Tibial nerve (tissue), 4 donors: Measurements from ENCODE around the gene FUT6.

Experiments used
- EP300 ChIP-seq, 2 donors: sonication (generic); formaldehyde crosslinking; IDR thresholded peaks; one replicate each; pipeline ENCODE4 v1.6.1; 2017; ENCODE audit warnings: antibody characterized with exemption in 2 of 2, mild to moderate bottlenecking in 1 of 2
- POLR2A ChIP-seq, 2 donors: fragments of 450-650 bp; IDR thresholded peaks; one replicate each; pipeline ENCODE4 v1.6.1; 2017; ENCODE audit warnings: antibody characterized with exemption in 2 of 2, mild to moderate bottlenecking in 2 of 2, moderate library complexity in 2 of 2
- TF ChIP-seq, protein P1 (sequence below), 5 experiments: fragments of 200-600 bp in 3 of 5; fragments of 450-650 bp in 2 of 5; sonication (generic) in 3 of 5; IDR thresholded peaks; one replicate each; pipeline ENCODE4 v1.5.1; 2016 to 2019; ENCODE audit warnings: antibody characterized with exemption in 5 of 5, mild to moderate bottlenecking in 3 of 5, moderate library complexity in 2 of 5

- TF ChIP-seq POLR2A (IDR thresholded peaks at IDR 0.05) (no peak), EP300 (IDR thresholded peaks at IDR 0.05) (no peak)
- TF ChIP-seq, protein P1, sequence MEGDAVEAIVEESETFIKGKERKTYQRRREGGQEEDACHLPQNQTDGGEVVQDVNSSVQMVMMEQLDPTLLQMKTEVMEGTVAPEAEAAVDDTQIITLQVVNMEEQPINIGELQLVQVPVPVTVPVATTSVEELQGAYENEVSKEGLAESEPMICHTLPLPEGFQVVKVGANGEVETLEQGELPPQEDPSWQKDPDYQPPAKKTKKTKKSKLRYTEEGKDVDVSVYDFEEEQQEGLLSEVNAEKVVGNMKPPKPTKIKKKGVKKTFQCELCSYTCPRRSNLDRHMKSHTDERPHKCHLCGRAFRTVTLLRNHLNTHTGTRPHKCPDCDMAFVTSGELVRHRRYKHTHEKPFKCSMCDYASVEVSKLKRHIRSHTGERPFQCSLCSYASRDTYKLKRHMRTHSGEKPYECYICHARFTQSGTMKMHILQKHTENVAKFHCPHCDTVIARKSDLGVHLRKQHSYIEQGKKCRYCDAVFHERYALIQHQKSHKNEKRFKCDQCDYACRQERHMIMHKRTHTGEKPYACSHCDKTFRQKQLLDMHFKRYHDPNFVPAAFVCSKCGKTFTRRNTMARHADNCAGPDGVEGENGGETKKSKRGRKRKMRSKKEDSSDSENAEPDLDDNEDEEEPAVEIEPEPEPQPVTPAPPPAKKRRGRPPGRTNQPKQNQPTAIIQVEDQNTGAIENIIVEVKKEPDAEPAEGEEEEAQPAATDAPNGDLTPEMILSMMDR (IDR thresholded peaks at IDR 0.05): no peak
These were observed 46.3 kb downstream of the FUT6 start for GRCh38 chr19:5793188-5793587.
